GM21447 (cell line): ENCODE measurements around the gene CFAP46.
"Not testable (repeated sequence)": the region's sequence is repeated elsewhere in the genome, so short reads cannot be mapped to it uniquely, and the experiment has no call there.

Experiments used
- ATAC-seq: cut with Tn5 transposase; IDR thresholded peaks from one replicate; pipeline ENCODE4 v1.9.1; 2021; ENCODE audit not compliant: unreplicated experiment

Gene CFAP46

DNA sequence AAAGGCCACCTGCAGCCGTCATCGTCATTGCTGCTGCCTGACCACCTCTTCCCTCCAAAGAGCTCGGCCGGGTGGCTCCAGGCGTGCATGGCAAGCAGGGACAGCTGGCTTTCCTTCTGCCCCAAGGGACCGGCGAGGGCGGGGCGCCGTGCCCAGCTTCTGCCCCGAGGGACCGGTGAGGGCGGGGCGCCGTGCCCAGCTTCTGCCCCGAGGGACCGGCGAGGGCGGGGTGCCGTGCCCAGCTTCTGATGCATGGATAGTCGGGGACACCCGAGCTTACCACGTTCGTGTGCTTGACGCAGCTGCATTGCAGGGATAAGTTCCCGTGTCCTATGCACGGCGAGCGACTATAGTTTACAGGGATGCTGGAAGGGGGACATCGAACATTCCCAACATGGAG, 27.0 kb downstream of the CFAP46 start:
- no peak for ATAC-seq

DNA sequence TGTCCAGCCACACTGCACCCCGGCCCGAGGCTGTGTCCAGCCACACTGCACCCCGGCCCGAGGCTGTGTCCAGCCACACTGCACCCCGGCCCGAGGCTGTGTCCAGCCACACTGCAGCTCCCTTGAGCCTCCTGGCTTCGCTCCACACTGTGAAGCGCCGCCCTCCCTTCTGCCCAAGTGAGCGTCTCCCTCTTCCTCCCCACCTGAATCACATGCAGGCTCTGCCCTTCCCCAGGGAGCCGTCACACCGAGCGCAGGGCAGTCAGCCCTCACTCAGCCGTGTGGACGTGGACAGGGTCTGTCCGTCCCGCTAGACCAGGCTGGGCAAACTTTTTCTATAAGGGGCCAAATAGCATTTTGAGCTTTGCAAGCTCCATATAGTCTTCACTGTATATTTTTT, 27.6 kb downstream of the CFAP46 start:
- ATAC-seq: no peak

DNA sequence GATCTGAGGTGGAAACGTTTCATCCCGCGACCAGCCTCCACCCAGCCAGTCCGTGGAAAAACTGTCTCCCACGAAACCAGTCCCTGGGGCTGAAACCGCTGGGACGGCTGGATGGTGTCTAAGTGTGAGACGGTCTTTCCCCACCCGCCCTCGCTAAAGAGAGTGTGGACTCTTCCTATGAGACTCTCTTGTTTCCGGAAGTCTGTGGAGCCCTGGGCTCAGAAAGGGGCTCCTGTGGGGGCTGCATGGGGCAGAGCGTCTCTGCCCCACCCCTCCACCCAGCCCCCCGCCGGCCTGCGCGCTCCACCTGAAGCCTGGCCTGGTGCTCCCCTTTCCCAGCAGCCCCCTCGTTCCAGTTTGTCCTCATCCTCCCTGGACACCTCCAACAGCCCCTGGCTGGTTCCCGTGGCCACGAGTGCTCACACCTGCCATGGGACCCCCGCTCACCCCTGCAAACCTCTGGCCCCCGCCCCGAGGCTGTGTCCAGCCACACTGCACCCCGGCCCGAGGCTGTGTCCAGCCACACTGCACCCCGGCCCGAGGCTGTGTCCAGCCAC, 28.7 kb downstream of the CFAP46 start:
- ATAC-seq: no peak

DNA sequence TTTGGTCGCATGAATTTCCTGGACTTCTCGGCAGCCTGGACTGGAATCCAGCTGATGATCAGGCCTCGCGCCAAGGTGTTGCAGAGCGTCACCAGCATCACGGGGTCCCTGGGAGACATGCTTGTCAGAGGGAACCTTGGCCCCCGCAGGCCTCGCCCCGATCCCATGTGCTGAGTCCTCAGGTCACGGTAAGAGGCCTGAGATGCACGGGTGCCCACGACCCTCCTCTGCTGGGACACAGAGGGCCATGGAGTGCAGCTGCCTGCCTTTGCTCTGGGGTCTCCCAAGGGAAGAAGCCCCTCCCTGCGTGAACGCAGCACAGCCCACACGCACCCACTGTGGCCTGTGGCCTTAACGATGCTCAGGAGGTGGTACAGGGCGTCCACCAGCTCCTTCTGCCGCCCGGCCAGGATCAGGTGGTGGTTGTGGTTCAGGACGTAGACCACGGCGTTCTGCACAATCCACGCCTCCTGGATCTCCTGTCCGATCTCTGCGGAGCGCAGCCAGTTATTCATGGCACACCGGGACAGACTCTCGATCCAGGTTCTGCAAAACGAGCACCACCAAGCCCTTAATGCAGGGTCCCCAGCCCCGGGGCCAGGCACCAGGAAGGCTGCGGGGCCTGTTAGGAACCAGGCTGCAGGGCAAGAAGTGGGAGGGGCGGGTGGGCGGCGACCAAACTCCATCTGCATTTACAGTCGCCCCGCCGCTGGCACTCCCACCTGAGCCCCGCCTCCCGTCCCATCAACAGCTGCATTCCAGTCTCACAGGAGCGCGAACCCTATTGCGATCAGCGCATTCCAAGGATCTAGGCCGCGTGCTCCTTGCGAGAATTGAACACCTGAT, 29.4 kb downstream of the CFAP46 start:
- ATAC-seq: no peak

DNA sequence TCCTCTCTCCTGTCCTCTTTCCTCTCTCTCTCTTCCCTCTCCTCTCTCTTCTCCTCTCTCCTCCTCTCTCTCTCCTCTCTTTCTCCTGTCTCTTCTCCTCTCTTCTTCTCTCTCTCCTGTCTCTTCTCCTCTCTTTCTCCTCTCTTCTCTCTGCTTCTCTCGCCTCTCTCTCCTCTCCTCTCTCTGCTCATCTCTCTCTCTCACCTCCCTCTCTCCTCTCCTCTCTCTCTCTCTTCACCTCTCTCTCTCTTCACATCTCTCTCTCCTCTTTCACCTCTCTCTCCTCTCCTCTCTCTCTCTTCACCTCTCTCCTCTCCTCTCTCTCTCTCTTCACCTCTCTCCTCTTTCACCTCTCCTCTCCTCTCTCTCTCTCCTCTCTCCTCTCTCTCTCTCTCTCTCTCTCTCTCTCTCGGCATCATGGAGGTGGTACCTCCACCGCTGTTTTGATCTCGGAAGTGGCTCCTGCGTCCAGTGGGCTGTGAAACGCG, 30.1 kb downstream of the CFAP46 start:
- ATAC-seq: no peak

DNA sequence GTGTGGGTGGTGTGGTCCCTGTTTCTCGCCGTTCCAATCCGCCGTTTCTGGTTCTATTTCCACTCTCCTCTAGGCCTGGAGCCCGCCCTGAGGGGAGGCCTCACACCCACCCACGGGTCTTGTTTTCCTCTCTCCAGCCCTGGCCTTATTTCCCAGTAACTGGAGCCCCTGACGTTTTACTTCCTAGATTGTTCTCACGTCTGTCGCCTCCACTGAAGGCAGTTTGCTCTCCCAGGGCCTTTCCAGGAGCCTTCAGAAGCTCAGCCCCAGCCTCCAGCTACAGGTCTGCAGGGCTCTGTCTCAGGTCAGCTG, 30.6 kb downstream of the CFAP46 start:
- ATAC-seq: no peak

DNA sequence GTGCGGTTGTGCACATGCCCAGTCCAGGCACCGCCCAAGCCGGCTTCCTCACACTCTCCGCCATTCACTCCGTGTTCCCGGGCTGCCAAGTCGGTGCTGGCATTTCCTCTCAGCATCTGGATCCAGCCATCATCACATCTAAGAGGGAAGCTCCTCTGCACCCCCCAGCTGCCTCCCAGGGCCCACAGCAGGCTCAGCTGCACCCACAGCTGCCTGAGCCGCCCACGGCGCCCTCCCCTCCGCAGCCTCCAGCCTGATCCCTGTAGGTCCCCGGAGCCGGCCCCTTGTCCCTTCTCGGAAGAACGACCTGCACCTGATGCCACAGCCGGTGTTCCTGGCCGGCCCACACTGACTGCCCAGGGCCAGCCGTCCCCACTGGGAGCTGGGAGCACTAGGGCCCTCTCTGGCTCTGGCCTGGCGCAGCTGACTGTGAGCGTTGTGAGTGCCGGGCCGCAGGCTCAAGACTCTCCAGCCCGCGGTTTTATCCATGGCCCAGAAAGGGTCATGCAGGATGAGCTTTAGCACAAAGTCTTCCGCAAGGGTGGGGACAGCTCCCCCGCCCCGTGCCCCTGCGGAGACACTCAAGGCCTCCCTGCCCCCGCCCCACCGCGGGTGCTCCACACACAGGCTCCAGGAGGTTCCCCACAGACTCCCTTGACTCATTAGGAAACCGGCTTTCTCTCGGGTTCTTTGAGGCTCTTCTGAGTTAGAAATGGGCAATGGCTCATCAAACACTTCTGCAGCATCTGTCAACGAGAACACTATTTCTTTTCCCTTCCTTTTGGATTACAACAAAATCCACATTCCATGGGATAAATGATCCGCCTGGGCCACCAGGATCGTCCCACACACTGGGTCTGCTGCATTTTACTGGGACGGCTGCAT, 31.2 kb downstream of the CFAP46 start:
- no peak for ATAC-seq

DNA sequence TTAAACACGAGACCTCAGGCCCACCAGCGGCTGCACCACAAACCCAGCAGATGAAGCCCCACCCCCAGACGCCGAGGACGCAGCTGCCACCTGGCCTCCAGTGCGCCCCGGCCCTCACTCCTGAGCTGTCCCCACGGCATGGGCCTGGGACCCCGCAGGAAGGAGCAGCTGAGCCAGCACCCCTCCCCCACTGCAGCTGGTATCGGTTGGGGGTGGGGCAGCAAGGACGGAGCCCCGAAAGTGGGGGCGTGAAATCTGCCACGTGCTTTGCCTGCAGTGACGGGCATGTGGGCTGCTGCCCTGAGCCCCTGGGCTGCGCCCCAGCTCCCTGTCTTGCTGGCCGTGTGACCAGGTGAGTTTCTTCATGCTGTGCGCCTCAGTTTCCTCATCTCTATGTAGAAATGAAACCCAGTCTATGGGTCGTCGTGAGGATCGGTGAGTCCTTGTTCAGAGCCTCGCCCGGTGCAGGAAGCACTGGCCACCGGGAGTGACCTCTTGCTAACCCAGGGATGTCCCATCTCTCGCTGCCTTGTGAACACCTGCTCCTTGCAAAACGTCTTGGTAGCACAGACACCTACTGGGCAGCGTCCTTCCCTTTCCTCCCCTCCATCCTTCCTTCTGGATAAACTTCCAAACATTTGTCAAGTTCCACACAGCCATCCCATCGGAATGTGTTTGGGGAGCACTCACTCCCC, 32.0 kb downstream of the CFAP46 start:
- ATAC-seq: no peak

DNA sequence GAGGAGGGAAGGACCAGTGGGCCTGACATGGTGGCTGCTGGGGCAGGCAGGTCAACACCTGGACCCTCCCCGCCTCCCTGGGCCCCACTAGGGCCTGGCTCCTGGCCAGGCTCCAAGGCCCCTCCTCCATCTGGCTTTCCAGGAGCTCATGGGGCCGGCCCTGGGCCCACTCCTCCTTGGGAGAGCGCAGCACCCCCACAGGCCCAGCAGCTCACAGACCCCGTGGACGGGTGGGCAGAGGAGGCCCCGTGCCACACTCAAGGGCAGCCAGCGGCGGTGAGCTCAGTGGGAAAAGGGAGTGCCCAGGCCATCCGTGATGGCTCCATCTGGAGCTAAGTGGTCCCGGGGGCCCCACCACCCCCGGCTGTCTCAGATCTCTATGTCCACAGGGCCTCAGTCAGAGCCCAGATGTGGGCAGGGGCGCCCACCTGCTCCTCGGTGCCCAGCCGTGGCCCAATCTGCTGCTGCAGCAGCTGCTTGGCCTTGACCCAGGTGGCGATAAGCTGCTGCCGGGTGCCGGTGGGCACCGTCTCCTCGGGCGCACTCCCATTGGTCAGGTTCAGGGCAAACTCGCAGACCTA, 32.8 kb downstream of the CFAP46 start:
- no peak for ATAC-seq

DNA sequence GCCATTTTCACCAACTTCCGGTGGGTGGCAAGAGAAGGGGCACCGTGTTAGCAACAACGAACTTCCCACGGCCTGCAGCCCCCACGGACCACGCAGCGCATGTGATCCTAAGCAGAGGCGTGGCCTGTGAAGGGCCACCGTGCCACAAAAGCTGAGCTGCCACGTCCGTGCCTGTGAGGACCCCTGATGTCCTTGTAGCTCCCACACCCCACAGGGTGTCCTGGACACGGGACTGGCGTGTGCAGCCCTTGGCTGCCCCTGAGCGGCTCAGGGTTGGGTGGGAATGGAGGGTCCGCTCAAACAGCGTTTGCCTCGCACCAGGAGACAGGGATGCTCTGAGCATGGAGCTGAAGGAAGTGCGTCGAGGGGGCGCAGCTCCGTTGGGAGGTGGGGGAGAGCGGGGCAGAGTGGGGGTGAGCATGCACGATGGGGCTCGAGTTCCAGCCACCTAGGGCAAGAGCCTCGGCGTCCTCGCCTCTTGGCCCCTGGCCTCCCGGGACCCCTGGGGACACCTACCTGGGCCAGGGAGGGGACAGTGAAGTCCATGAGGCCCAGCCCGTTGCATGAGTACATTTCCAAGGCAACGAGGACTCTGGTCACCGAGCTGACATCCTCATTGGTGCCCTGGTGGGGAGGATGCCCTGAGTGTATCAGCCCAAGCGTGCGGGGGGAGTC, 33.6 kb downstream of the CFAP46 start:
- ATAC-seq: no peak

DNA sequence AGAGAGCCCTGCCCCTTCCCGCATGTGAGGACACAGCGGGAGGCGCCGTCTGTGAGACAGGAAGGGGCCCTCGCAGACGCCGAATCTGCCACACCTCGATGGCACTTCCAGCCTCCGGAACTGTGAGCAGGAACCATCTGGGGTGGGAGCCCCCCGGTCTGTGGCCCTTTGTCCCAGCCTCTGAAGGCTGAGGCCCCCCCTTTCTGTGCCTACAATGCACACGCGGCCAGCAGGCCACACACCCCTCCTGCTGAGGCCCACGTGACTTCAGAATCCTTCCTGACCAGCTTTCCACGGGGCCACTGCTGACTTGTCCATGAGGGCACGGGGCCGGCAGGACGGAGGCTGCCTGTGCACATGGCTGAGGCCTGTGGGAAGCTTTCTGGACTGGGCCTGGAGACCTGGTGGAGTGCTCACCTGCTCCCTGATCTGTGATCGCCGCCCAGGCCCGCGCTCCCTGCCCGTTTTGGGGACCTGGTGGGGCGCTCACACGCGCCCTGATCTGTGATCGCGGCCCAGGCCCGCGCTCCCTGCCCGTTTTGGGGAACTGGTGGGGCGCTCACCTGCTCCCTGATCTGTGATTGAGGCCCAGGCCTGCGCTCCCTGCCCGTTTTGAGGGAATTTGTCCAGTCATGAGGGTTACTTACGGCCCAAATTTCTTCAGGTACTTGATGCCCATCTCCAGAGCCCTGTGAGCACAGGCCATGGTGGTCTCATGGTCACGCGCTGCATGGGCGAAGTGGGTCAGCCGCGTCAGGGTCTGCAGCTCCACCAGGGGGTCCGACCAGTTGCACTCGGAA, 34.3 kb downstream of the CFAP46 start:
- no peak for ATAC-seq

DNA sequence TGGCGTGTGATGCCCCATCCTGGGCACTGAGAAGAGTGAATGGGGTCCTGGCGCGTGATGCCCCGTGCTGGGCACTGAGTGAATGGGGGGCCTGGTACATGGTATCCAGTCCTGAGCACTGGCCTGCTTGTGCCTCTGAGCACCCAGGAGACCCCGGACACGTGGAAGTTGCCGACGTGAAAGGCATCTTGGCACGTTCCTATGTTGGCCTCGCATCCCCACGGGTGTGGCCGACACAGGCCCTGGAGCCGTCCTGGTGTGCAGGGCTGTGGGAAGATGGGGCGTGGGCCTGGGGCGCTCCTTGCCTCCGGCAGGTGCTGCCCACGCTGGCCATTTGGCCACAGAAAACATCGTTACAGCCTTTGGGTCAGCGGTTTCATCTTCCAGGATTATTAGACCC, 35.5 kb downstream of the CFAP46 start:
- no peak for ATAC-seq

DNA sequence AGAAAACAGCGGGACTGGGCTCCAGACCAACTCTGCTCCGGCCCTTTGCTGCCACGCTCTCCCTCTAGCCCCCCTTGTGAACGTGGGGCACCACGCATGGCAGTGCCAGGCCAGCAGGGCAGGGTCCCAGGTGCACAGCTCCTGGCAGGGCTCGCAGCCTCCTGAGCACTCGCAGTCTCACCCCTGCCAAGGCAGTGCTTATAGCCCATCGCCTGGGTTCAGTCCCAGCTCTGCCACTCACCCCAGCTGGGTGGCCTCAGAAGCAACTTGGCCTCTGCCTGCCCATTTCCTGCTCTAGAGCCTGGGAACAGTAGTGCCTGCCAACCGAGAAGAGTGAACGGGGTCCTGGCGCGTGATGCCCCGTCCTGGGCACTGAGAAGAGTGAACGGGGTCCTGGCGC, 36.3 kb downstream of the CFAP46 start:
- no peak for ATAC-seq

DNA sequence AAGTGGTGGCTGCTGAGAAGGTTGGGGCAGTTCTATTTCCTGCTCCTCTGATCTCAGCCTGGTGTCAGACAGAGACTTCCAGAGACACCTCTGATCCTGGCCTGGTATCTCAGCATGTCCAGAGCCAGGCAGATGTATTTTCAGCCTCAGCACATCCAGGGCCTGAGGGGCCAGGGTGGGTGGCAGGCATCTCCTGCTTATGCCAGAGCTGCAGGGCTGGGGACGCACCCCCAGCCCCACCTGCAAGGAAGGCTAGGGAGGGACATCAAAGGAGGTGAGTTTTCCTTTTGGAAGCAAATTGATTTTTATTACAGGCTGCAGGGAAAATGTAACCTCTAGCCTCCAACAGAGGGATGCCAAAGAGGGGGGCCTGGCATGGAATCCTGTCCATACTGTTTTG, 36.7 kb downstream of the CFAP46 start:
- no peak for ATAC-seq

DNA sequence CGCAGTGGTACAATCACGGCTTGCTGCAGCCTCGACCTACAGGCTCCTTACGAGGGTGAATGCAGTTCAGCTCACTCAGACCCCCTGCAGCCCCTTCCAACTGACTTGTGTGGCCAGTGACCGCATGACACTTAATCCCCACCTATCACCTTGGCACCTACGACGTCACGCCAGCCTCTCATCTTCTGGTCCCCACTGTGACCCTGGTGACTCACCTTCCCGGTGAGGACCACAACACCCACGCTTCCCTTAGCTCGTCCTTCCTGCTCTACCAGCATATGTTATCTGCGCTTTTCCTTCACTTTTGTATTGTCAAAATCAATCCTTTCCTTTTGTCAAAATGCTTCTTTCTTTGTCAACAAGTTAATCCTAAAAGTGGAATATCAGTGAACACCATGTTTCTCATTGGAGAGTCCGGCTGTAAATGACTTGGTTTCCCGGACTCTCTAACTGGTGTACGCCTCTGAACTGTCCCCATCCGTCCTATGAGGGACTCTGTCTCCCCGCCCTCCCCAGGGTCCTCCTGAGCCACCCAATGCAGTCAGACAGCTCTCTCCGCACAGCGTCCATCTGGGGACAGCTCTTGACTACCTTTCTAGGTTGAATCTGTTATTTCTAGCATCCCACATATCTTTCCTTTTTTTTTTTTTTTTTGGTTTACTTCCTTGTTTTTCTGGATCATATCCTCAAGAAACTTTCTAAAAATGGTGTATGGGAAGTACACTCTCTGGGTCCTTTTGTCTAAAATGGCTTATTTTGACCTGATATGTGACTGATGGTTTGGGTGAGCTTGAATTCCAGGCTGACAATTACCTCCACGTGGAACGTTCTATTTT, 37.3 kb downstream of the CFAP46 start:
- ATAC-seq: no peak

DNA sequence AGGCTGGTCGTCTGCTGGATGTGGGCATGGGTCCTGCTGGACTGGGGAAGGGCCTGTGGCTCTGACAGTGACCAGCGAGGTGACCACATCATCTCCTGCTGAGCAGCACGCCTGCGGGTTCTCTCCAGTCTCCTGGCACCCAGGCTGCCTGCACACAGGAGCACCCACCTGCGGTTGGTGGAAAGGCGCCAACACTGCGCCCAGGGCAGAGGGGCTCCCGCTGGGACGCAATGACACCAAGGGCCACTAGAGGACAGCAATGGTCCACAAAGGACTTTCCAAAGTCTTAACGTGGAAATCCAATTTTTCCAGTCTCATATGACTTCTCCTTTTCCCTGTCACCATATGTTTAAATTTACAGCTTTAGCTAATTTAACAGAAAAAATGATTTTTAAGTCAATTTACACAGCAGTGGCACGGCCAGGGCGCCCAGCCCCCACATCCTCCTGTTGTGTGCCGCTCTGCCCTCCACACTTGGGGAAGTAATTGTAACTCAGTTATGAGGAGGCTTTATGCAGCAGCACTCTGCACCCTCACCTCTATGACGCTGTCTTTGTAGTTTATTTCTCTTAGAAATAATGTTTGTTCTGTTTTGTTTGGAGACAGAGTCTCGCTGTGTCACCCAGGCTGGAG, 38.1 kb downstream of the CFAP46 start:
- no peak for ATAC-seq

DNA sequence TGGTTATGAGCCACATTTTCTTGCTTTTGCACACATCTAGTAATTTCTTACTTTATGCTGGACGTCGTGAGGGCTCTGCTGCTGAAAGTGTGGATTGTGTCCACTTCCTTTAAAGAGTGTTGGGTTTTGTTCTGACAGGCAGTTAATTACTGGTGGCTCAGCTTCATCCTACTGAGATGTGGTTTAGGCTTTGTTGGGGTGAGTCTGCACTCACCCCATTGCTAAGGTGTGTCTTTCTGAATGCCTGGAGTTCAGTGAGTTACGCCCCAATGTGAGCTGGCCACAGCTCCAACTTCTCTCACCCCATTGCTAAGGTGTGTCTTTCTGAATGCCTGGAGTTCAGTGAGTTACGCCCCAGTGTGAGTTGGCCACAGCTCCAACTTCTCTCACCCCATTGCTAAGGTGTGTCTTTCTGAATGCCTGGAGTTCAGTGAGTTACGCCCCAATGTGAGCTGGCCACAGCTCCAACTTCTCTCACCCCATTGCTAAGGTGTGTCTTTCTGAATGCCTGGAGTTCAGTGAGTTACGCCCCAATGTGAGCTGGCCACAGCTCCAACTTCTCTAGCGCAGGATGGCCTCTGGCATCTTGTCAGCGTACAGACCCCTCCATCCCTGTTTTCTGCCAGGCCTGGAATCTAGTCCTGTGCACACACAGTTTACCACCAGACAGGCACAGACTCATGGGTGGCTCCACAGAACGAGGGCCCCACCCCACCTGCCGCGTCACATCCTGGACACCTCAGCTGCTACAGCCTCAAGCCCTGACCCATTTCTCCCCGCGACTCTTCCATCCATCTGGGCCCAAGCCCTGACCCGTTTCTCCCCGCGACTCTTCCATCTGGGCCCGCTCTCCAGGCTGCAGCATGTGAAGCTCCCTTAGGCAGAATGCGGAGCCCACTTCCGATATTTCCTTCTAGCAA, 39.5 kb downstream of the CFAP46 start:
- ATAC-seq: not testable (repeated sequence)
